A673 (cell line): ENCODE measurements around the gene MOCS2.

Source experiments
- CTCF ChIP-seq: fragments of 300-800, 200-600 bp; sonication (generic); conservative IDR thresholded peaks from 2 replicates; pipeline ENCODE4 v1.5.1; 2017; ENCODE audit warnings: low read depth, mild to moderate bottlenecking, antibody characterized with exemption, low read length, moderate library complexity, mixed read lengths
- EZH2 ChIP-seq: fragments of 200-600 bp; sonication (generic); IDR thresholded peaks from 2 replicates; pipeline ENCODE4 v1.6.1; 2017; ENCODE audit warnings: borderline replicate concordance, low read depth, mild to moderate bottlenecking, mixed read lengths, antibody characterized with exemption, low read length; ENCODE audit not compliant: poor library complexity, severe bottlenecking

- TF ChIP-seq EZH2 (no peak), CTCF (no peak)
Measured at GRCh38 chr5:53063176-53063575, 46.4 kb downstream of the MOCS2 start.
